Measurements from ENCODE around the gene RABGAP1L.

The RABGAP1L gene

GRCh38 chr1:174657411-174657810 lies 498.1 kb downstream of the RABGAP1L start:
- no peak overlapping the region for H3K4me3 ChIP-seq (ENCODE audit: control insufficient read depth in 1 of 7, extremely low read depth in 1 of 7, insufficient read depth in 4 of 7, low read depth in 2 of 7, low read length in 6 of 7)
- no peaks in the 10 kb centered on the region for H3K27me3 ChIP-seq (replicated peaks in 2 of 5; ENCODE audit: control insufficient read depth in 4 of 5, insufficient read depth in 5 of 5, low read length in 4 of 5)
- no peaks in the 10 kb centered on the region for H3K36me3 ChIP-seq (ENCODE audit: control insufficient read depth in 4 of 4, insufficient read depth in 4 of 4, low read length in 3 of 4)
- CTCF ChIA-PET = interaction anchor here (0.7 kb wide), 1 partner anchor 185 kb away, joined by 3 read pairs; no protein-coding TSS in a partner anchor
- peaks cover 0 to 7% (median 0%) of the 10 kb centered on the region in 5 experiments for H3K9me3 ChIP-seq (ENCODE audit: control extremely low read depth in 1 of 5, control insufficient read depth in 4 of 5, insufficient read depth in 2 of 5, low read depth in 1 of 5, low read length in 4 of 5)
- POLR2A ChIA-PET = no interaction called here
- no peak overlapping the region for H3K27ac ChIP-seq (ENCODE audit: insufficient read depth in 1 of 2, low read depth in 1 of 2, low read length in 2 of 2, poor library complexity in 1 of 2, severe bottlenecking in 2 of 2)
- DNase-seq = no peak
- H3K4me1 ChIP-seq (ENCODE audit: control extremely low read depth in 1 of 4, control insufficient read depth in 4 of 4, insufficient read depth in 4 of 4, low read length in 3 of 4) = no peaks in the 10 kb centered on the region

- WGBS (ENCODE audit: insufficient coverage) = 83% methylated on average over 1 of the region's 1 CpG
- Histone ChIP-seq H3K9me3 (ENCODE audit: control extremely low read depth in 1 of 5, control insufficient read depth in 4 of 5, insufficient read depth in 2 of 5, low read depth in 1 of 5, low read length in 4 of 5) (peaks cover 0 to 7% (median 0%) of the 10 kb centered on the region in 5 experiments), H3K4me1 (ENCODE audit: control extremely low read depth in 1 of 4, control insufficient read depth in 4 of 4, insufficient read depth in 4 of 4, low read length in 3 of 4) (no peaks in the 10 kb centered on the region), H3K27ac (ENCODE audit: insufficient read depth in 1 of 2, low read depth in 1 of 2, low read length in 2 of 2, poor library complexity in 1 of 2, severe bottlenecking in 2 of 2) (no peak overlapping the region), H3K4me3 (ENCODE audit: control insufficient read depth in 1 of 7, extremely low read depth in 1 of 7, insufficient read depth in 4 of 7, low read depth in 2 of 7, low read length in 6 of 7) (no peak overlapping the region), H3K27me3 (replicated peaks in 2 of 5; ENCODE audit: control insufficient read depth in 4 of 5, insufficient read depth in 5 of 5, low read length in 4 of 5) (no peaks in the 10 kb centered on the region), H3K36me3 (ENCODE audit: control insufficient read depth in 4 of 4, insufficient read depth in 4 of 4, low read length in 3 of 4) (no peaks in the 10 kb centered on the region)
- no peak for DNase-seq
- CTCF ChIA-PET = interaction anchor here (0.7 kb wide), 1 partner anchor 185 kb away, joined by 3 read pairs; no protein-coding TSS in a partner anchor
- POLR2A ChIA-PET = no interaction called here
These were observed 498.6 kb downstream of the RABGAP1L start for GRCh38 chr1:174657893-174658292.

- CTCF ChIA-PET = no interaction called here
These were observed 500.5 kb downstream of the RABGAP1L start for GRCh38 chr1:174659823-174660222.

GRCh38 chr1:174660476-174660875 lies 501.2 kb downstream of the RABGAP1L start:
- POLR2A ChIA-PET = interaction anchor here (0.5 kb wide), 1 partner anchor 54 kb away, joined by 4 read pairs; no protein-coding TSS in a partner anchor
- no peak overlapping the region for H3K4me3 ChIP-seq (ENCODE audit: control insufficient read depth in 1 of 7, extremely low read depth in 1 of 7, insufficient read depth in 4 of 7, low read depth in 2 of 7, low read length in 6 of 7)
- H3K9me3 ChIP-seq (ENCODE audit: control extremely low read depth in 1 of 5, control insufficient read depth in 4 of 5, insufficient read depth in 2 of 5, low read depth in 1 of 5, low read length in 4 of 5) = peaks cover 0 to 7% (median 0%) of the 10 kb centered on the region in 5 experiments
- no peaks in the 10 kb centered on the region for H3K4me1 ChIP-seq (ENCODE audit: control extremely low read depth in 1 of 4, control insufficient read depth in 4 of 4, insufficient read depth in 4 of 4, low read length in 3 of 4)
- H3K27ac ChIP-seq (ENCODE audit: insufficient read depth in 1 of 2, low read depth in 1 of 2, low read length in 2 of 2, poor library complexity in 1 of 2, severe bottlenecking in 2 of 2) = no peak overlapping the region
- 89% methylated on average over 1 of the region's 1 CpG for WGBS (ENCODE audit: insufficient coverage)
- H3K36me3 ChIP-seq (ENCODE audit: control insufficient read depth in 4 of 4, insufficient read depth in 4 of 4, low read length in 3 of 4) = no peaks in the 10 kb centered on the region
- CTCF ChIA-PET = no interaction called here
- no peak for DNase-seq
- no peaks in the 10 kb centered on the region for H3K27me3 ChIP-seq (replicated peaks in 2 of 5; ENCODE audit: control insufficient read depth in 4 of 5, insufficient read depth in 5 of 5, low read length in 4 of 5)

More at GRCh38 chr1:174659823-174660222, 500.5 kb downstream of the RABGAP1L start:
- no peak for DNase-seq
- no peaks in the 10 kb centered on the region for H3K27me3 ChIP-seq (replicated peaks in 2 of 5; ENCODE audit: control insufficient read depth in 4 of 5, insufficient read depth in 5 of 5, low read length in 4 of 5)
- no peak overlapping the region for H3K4me3 ChIP-seq (ENCODE audit: control insufficient read depth in 1 of 7, extremely low read depth in 1 of 7, insufficient read depth in 4 of 7, low read depth in 2 of 7, low read length in 6 of 7)
- peaks cover 0 to 7% (median 0%) of the 10 kb centered on the region in 5 experiments for H3K9me3 ChIP-seq (ENCODE audit: control extremely low read depth in 1 of 5, control insufficient read depth in 4 of 5, insufficient read depth in 2 of 5, low read depth in 1 of 5, low read length in 4 of 5)
- WGBS (ENCODE audit: insufficient coverage) = 89% methylated on average over 2 of the region's 3 CpGs
- H3K4me1 ChIP-seq (ENCODE audit: control extremely low read depth in 1 of 4, control insufficient read depth in 4 of 4, insufficient read depth in 4 of 4, low read length in 3 of 4) = no peaks in the 10 kb centered on the region
- H3K36me3 ChIP-seq (ENCODE audit: control insufficient read depth in 4 of 4, insufficient read depth in 4 of 4, low read length in 3 of 4) = no peaks in the 10 kb centered on the region
- POLR2A ChIA-PET = no interaction called here
- no peak overlapping the region for H3K27ac ChIP-seq (ENCODE audit: insufficient read depth in 1 of 2, low read depth in 1 of 2, low read length in 2 of 2, poor library complexity in 1 of 2, severe bottlenecking in 2 of 2)

- H3K9me3 ChIP-seq (ENCODE audit: control extremely low read depth in 1 of 5, control insufficient read depth in 4 of 5, insufficient read depth in 2 of 5, low read depth in 1 of 5, low read length in 4 of 5) = no peaks in the 10 kb centered on the region
- H3K36me3 ChIP-seq (ENCODE audit: control insufficient read depth in 4 of 4, insufficient read depth in 4 of 4, low read length in 3 of 4) = no peaks in the 10 kb centered on the region
- no peaks in the 10 kb centered on the region for H3K4me1 ChIP-seq (ENCODE audit: control extremely low read depth in 1 of 4, control insufficient read depth in 4 of 4, insufficient read depth in 4 of 4, low read length in 3 of 4)
- no CpG with 5 or more reads among the region's 4 CpGs for WGBS (ENCODE audit: insufficient coverage)
- no peak overlapping the region for H3K27ac ChIP-seq (ENCODE audit: insufficient read depth in 1 of 2, low read depth in 1 of 2, low read length in 2 of 2, poor library complexity in 1 of 2, severe bottlenecking in 2 of 2)
- no peak for DNase-seq
- no peaks in the 10 kb centered on the region for H3K27me3 ChIP-seq (replicated peaks in 2 of 5; ENCODE audit: control insufficient read depth in 4 of 5, insufficient read depth in 5 of 5, low read length in 4 of 5)
- ChIA-PET POLR2A (no interaction called here), CTCF (no interaction called here)
- no peak overlapping the region for H3K4me3 ChIP-seq (ENCODE audit: control insufficient read depth in 1 of 7, extremely low read depth in 1 of 7, insufficient read depth in 4 of 7, low read depth in 2 of 7, low read length in 6 of 7)
These were observed 504.0 kb downstream of the RABGAP1L start for GRCh38 chr1:174663358-174663757.

GRCh38 chr1:174666248-174666647 lies 506.9 kb downstream of the RABGAP1L start:
- H3K9me3 ChIP-seq (ENCODE audit: control extremely low read depth in 1 of 5, control insufficient read depth in 4 of 5, insufficient read depth in 2 of 5, low read depth in 1 of 5, low read length in 4 of 5) = peaks cover 0 to 2% (median 0%) of the 10 kb centered on the region in 5 experiments
- ChIA-PET POLR2A (no interaction called here), CTCF (interaction anchor here (0.8 kb wide), 1 partner anchor 10 kb away, joined by 3 read pairs; no protein-coding TSS in a partner anchor)
- no peaks in the 10 kb centered on the region for H3K27me3 ChIP-seq (replicated peaks in 2 of 5; ENCODE audit: control insufficient read depth in 4 of 5, insufficient read depth in 5 of 5, low read length in 4 of 5)
- H3K4me3 ChIP-seq (ENCODE audit: control insufficient read depth in 1 of 7, extremely low read depth in 1 of 7, insufficient read depth in 4 of 7, low read depth in 2 of 7, low read length in 6 of 7) = no peak overlapping the region
- no peak overlapping the region for H3K27ac ChIP-seq (ENCODE audit: insufficient read depth in 1 of 2, low read depth in 1 of 2, low read length in 2 of 2, poor library complexity in 1 of 2, severe bottlenecking in 2 of 2)
- H3K4me1 ChIP-seq (ENCODE audit: control extremely low read depth in 1 of 4, control insufficient read depth in 4 of 4, insufficient read depth in 4 of 4, low read length in 3 of 4) = no peaks in the 10 kb centered on the region
- WGBS (ENCODE audit: insufficient coverage) = 95% methylated on average over 3 of the region's 3 CpGs
- no peak for DNase-seq
- no peaks in the 10 kb centered on the region for H3K36me3 ChIP-seq (ENCODE audit: control insufficient read depth in 4 of 4, insufficient read depth in 4 of 4, low read length in 3 of 4)

- Histone ChIP-seq H3K27me3 (replicated peaks in 2 of 5; ENCODE audit: control insufficient read depth in 4 of 5, insufficient read depth in 5 of 5, low read length in 4 of 5) (no peaks in the 10 kb centered on the region), H3K27ac (ENCODE audit: insufficient read depth in 1 of 2, low read depth in 1 of 2, low read length in 2 of 2, poor library complexity in 1 of 2, severe bottlenecking in 2 of 2) (no peak overlapping the region), H3K36me3 (ENCODE audit: control insufficient read depth in 4 of 4, insufficient read depth in 4 of 4, low read length in 3 of 4) (no peaks in the 10 kb centered on the region), H3K4me3 (ENCODE audit: control insufficient read depth in 1 of 7, extremely low read depth in 1 of 7, insufficient read depth in 4 of 7, low read depth in 2 of 7, low read length in 6 of 7) (no peak overlapping the region), H3K4me1 (ENCODE audit: control extremely low read depth in 1 of 4, control insufficient read depth in 4 of 4, insufficient read depth in 4 of 4, low read length in 3 of 4) (no peaks in the 10 kb centered on the region), H3K9me3 (ENCODE audit: control extremely low read depth in 1 of 5, control insufficient read depth in 4 of 5, insufficient read depth in 2 of 5, low read depth in 1 of 5, low read length in 4 of 5) (peaks cover 0 to 6% (median 0%) of the 10 kb centered on the region in 5 experiments)
- ChIA-PET POLR2A (no interaction called here), CTCF (no interaction called here)
- WGBS (ENCODE audit: insufficient coverage) = no CpG with 5 or more reads among the region's 2 CpGs
- no peak for DNase-seq
These were observed 512.5 kb downstream of the RABGAP1L start for GRCh38 chr1:174671826-174672225.
